ENCODE measurements around the gene TSPAN9.

TSPAN9 gene

DNA sequence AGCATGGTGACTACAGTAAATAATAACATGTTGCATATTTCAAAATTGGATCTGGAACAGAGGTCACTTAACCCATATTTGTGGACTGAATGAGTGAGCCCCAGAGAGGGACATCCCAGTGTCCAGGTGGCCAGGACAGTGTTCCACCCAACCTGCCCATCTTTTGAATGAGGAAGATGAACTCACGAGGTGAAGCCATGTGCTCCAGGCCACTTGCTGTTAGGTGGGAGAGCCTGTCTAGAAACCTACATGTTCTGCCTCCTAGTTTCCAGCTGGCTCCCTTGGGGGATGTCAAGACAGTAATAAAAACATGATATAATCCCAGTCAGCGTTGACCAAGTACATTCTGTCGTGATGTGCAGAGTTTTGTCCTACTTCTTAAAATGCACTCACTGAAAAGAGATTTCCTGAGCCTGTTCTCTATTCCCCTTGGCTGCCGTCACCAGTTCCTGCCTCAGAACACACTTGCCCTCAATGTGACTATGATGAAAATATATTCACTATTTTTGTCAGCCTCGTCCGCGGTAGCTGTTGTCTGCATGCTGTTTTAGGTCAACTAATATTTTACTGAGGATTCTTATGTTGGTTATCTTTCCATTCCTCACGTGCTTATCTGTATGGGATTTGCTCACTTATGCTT is 25.7 kb downstream of the TSPAN9 start:
- DNase-seq = no peak

DNA sequence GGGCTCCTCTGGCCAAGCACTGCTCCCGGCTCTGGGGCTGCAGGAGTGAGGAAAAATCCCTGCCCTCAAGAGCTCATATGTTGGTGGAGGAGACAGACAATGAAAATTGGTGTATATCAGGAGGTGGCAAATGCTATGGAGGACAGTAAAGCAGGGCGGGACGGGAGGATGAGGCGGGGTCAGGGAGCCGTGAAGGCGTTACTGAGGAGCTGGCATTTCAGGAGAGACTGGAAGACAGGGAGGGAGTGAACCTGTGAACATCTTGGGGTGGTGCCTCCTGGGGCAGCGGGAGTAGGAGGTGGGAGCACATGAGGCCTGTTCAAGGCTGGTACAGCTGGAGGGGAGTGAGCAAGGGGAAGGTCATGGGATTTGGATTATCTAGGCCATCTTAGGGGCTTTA is 26.6 kb downstream of the TSPAN9 start:
- DNase-seq = no peak

DNA sequence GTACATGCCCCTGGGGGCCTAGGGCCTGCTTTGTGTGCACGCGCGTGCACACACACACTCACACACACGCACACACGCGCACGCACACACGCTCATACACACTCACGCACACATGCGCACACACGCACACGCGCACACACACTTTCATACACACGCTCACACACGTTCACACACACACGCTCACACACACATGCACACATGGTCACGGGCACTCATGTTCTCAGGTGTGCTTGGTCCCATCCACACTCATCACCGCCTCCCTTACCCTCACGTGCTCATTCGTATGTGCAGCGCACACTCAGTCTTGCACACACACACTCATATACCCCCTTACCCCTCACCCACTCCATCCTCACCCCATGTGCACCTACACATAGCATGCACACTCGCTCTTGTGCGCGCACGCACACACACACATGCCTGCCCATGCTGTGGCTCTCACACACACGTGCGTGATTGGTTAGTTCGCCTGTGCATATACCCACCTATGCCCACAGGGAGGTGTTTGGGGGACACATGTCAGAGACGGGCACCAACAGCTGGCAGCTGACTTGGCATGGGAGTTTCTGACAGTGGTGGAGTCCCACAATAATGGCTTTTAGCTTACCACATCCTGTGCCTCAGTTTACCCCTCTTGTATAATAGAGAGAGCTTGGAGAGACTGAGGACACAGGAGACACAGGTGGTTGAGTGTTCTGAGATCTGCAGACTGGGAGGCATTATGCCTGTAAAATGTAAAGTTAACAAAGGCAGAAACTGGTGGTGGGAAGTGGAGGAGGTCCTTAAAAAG is 28.7 kb downstream of the TSPAN9 start:
- DNase-seq = no peak

GRCh38 chr12:3106579-3106978 is 29.4 kb downstream of the TSPAN9 start:
- DNase-seq = no peak

GRCh38 chr12:3107071-3107583 is 29.9 kb downstream of the TSPAN9 start:
- no peak for DNase-seq

- no peak for DNase-seq
Measured at GRCh38 chr12:3107954-3108353, 30.8 kb downstream of the TSPAN9 start.

DNA sequence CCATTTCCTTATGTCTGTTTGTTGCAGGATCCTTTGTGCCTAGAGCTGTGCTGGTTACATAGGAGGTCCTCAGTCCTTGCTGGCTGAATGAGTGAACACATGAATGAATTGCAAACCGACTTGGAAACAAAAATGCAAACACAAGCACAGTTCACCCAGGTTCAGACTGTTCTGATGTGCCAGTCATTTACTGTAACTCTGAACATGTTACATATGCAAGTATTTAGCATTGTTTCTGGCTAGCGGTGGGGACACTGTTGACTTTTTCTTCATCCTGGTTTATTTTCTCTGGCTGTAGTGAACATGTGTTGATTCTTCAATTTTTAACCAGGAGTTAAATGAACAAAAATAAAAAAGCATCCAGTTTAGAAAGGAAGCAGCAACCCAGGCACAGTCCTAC is 33.4 kb downstream of the TSPAN9 start:
- no peak for DNase-seq

GRCh38 chr12:3113671-3114325 is 36.6 kb downstream of the TSPAN9 start:
- no peak for DNase-seq

- DNase-seq = no peak
Measured at GRCh38 chr12:3114671-3115070, 37.5 kb downstream of the TSPAN9 start.

GRCh38 chr12:3115078-3115477 is 37.9 kb downstream of the TSPAN9 start:
- no peak for DNase-seq

GRCh38 chr12:3116106-3116844 is 39.1 kb downstream of the TSPAN9 start:
- DNase-seq = no peak

DNA sequence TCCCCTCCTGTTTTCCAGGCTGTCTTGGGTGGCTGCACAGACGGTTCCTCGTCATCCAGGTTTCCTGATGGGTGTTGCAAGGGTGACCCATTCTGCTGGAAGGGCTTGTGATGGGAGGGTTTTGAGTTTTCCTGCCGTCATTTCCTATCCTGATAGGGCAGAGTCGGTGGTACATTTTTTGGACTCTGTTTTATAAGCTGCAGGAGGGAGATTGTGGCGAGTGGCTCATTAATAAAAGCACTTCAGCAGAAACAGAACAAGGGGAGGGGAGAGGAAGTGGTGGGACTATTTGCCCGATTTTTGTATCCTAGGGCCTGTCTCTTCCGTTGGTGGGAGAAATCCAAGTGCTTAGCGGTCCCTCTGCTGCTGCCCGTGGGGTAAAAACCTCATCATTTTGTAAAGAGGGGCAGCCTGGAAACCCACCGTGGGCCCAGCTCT is 40.0 kb downstream of the TSPAN9 start:
- no peak for DNase-seq

DNA sequence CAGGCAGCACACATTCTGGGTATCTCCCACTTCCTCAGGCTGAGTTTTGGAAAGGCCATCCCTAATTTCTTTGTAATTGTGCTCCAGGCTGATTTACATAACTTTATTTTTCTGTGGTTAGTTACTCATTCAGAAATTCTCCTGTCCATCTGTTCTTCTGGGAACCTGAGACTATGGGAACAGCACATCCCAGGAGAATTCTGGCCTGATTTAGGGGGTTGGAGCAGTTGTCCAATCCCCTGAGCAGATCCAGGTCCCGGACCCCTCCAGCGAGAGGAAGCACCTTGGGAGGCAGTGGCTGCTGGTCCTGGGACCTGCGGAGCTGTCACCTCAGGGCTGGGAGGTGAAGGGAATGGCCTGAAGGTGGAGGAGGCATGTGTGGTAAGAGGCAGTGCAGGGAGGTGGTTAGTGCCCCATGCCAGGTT is 40.4 kb downstream of the TSPAN9 start:
- no peak for DNase-seq

DNA sequence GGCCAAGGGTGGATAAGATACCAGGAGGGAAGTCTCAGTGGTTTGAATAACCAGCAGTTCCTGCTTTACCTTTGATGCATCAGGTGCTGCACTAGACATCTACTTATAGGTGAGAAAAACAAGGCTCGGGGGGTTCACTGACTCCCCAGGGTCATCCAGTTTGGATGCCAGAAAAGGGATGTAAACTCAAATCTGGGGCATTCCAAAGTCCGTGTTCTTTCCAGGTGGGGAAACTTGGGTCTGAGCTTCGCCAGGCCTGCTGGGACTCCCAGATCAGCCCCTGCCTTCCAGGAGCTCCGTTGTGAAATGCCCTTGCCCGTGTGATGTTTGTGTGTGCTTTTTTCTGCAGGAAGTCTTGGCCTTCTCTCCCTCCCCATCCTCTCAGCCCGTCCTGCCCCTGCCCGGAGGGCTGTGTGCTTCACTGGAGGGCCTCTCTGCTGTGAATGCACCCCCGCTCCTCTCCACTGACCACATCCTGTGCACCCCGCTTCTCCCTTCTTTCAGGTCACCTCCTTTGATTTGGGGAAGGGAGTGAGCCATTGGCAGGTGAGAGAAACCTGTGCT is 42.1 kb downstream of the TSPAN9 start:
- DNase-seq = no peak

- no peak for DNase-seq
Measured at GRCh38 chr12:3119756-3120601, 42.8 kb downstream of the TSPAN9 start.

- no peak for DNase-seq
Measured at GRCh38 chr12:3120701-3121100, 43.5 kb downstream of the TSPAN9 start.

- DNase-seq = no peak
Measured at GRCh38 chr12:3122841-3123678, 45.9 kb downstream of the TSPAN9 start.

- no peak for DNase-seq
Measured at GRCh38 chr12:3123729-3124128, 46.5 kb downstream of the TSPAN9 start.

- no peak for DNase-seq
Measured at GRCh38 chr12:3124917-3125316, 47.7 kb downstream of the TSPAN9 start.

DNA sequence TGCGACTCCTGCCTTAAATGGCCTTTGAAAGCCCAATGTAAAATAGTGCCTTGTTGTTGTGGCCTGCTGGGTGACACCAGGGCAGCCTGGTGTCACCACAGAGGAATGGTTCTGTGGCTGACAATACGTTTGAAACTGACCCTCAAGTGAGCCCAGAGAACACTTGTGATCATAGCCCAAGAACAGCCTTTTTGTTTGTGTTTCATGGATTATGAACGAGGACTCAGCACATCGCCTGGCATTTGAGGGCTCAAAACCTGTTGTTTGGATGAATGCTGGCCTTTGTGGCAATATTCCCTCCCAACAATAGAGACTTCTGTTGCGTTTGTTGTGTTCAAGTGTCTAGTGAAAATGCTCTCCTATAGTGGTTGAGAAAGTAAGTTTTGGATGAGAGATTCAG is 48.5 kb downstream of the TSPAN9 start:
- no peak for DNase-seq

DNA sequence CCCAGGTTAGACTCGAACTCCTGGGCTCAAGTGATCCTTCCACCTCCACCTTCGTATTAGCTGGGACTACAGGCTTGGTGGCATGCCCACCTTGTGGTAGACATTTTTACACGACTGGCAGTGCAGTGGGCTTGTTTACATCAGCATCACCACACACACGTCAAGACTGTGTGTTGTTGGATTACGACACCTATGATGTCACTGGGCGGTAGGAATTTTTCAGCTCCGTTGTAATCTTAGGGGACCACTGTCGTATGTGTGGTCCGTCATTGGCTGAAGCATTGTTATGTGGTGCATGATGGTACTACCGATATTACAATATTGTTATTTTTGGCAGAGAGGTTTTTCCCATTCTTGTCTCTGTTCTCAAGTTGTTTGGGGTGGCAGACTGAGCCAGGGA is 50.7 kb downstream of the TSPAN9 start:
- no peak for DNase-seq

Measured in CD4-positive, alpha-beta T cell treated with Interferon alpha-2 for 1 hour (primary cell).